K562 (cell line): ENCODE results near the gene GLTPD2. TPM values are rescaled to one million over a fixed set of nuclear protein-coding genes. Genes with fewer than 3 reads are reported as not detected.

ENCODE experiments used
- ARID1B ChIP-seq: fragments of 450-650 bp; IDR thresholded peaks from 2 replicates; pipeline ENCODE4 v1.6.1; 2016; ENCODE audit warnings: antibody characterized with exemption, mild to moderate bottlenecking, inconsistent platforms
- EHMT2 ChIP-seq: fragments of 450-650 bp; IDR thresholded peaks from 2 replicates; pipeline ENCODE4 v1.6.1; 2018; ENCODE audit warnings: antibody characterized with exemption
- ETS2 ChIP-seq: IDR thresholded peaks from 2 replicates; pipeline ENCODE4 v1.6.1; 2016; ENCODE audit warnings: borderline replicate concordance, missing genetic modification characterization, mild to moderate bottlenecking, moderate library complexity, missing compliant biosample characterization; ENCODE audit not compliant: poor library complexity, severe bottlenecking
- FOXA3 ChIP-seq, 2 experiments: fragments of 450-650 bp in 1 of 2; sonication (generic) in 1 of 2; formaldehyde crosslinking; IDR thresholded peaks in 1 of 2; conservative IDR thresholded peaks in 1 of 2; 2 replicates each; pipeline versions ENCODE4 v1.4.0 to v1.8.0; 2020 to 2022; ENCODE audit warnings: mild to moderate bottlenecking in 2 of 2, missing genetic modification reagents in 1 of 2
- KDM1A ChIP-seq, 2 experiments: fragments of 450-650 bp; IDR thresholded peaks; 2 replicates each; pipeline ENCODE4 v1.6.1; 2016; ENCODE audit warnings: mild to moderate bottlenecking in 2 of 2
- MEIS2 ChIP-seq: fragments of 450-650 bp; IDR thresholded peaks from 2 replicates; pipeline ENCODE4 v1.6.1; 2014; ENCODE audit warnings: mild to moderate bottlenecking; ENCODE audit not compliant: partially characterized antibody
- MTA3 ChIP-seq: fragments of 450-650 bp; formaldehyde crosslinking; IDR thresholded peaks from 2 replicates; pipeline ENCODE4 v1.6.1; 2017; ENCODE audit warnings: mild to moderate bottlenecking, borderline replicate concordance
- NFIX ChIP-seq: fragments of 250-450 bp; sonication (Bioruptor Pico); IDR thresholded peaks from 2 replicates; pipeline ENCODE4 v1.4.0; 2020; ENCODE audit warnings: low read depth, mild to moderate bottlenecking, moderate library complexity
- PML ChIP-seq: IDR thresholded peaks from 2 replicates; pipeline ENCODE4 v1.6.1; 2012; ENCODE audit warnings: low read length, inconsistent platforms
- POLR2AphosphoS5 ChIP-seq: IDR thresholded peaks from 2 replicates; pipeline ENCODE4 v1.6.1; 2011; ENCODE audit warnings: mild to moderate bottlenecking, low read depth, low read length, moderate library complexity; ENCODE audit not compliant: control insufficient read depth, insufficient read depth
- PYGO2 ChIP-seq: fragments of 450-650 bp; IDR thresholded peaks from 2 replicates; pipeline ENCODE4 v1.6.1; 2016; ENCODE audit warnings: mild to moderate bottlenecking, missing genetic modification characterization, moderate library complexity, missing compliant biosample characterization
- SMAD1 ChIP-seq: fragments of 150-350 bp; IDR thresholded peaks from 2 replicates; pipeline ENCODE4 v1.6.1; 2014; ENCODE audit warnings: low read length, low read depth; ENCODE audit not compliant: partially characterized antibody
- TCF7 ChIP-seq: sonication (generic); IDR thresholded peaks from 2 replicates; pipeline ENCODE4 v1.6.1; 2016; ENCODE audit warnings: antibody characterized with exemption, borderline replicate concordance
- TCFL5 ChIP-seq: fragments of 250-450 bp; sonication (Bioruptor Pico); conservative IDR thresholded peaks from 2 replicates; pipeline ENCODE4 v1.6.1; 2021; ENCODE audit warnings: mild to moderate bottlenecking, moderate library complexity, matching md5 sums
- TRIM24 ChIP-seq, 2 experiments: fragments of 450-650 bp; IDR thresholded peaks; 2 replicates each; pipeline ENCODE4 v1.6.1; 2016
- ZC3H8 ChIP-seq: fragments of 450-650 bp; IDR thresholded peaks from 2 replicates; pipeline ENCODE4 v1.6.1; 2017
- ZNF175 ChIP-seq: fragments of 200-800 bp; sonication (Bioruptor generic); IDR thresholded peaks from 2 replicates; pipeline ENCODE4 v1.6.1; 2016; ENCODE audit warnings: low read depth, mild to moderate bottlenecking, missing genetic modification characterization, missing compliant biosample characterization
- polyA plus RNA-seq, 8 experiments: library from polyadenylated mRNA; depleted of rRNA in 4 of 8; stranded (reverse) in 5 of 8; unstranded in 3 of 8; fragments of >200 nt; fragmentation: Nextera tagmentation in 2 of 8; fragmentation: Illumina TruSeq in 1 of 8; extraction: Ambion mirVana in 2 of 8; extraction: Trizol in 1 of 8; gene quantifications; 2 replicates each; pipeline versions ENCODE4 v1.2.1 to v1.2.3, GENCODE V29; 2011 to 2014; ENCODE audit warnings: inconsistent platforms in 1 of 8, missing spikeins in 1 of 8
- total RNA-seq, 7 experiments: library from RNA; depleted of rRNA in 6 of 7; stranded (reverse); fragments of >200 nt in 6 of 7; fragmentation: Illumina TruSeq in 2 of 7; extraction: Trizol in 2 of 7; gene quantifications; 2 replicates each; pipeline versions ENCODE4 v1.2.1 to v1.2.3, GENCODE V29; 2011 to 2021; ENCODE audit warnings: low replicate concordance in 1 of 7
- TF ChIP-seq, protein P1 (sequence below): fragments of 150-350 bp; IDR thresholded peaks from 2 replicates; pipeline ENCODE4 v1.6.1; 2014; ENCODE audit warnings: low read depth, mild to moderate bottlenecking, low read length, borderline replicate concordance
- TF ChIP-seq, protein P2 (sequence below): fragments of 250-450 bp; sonication (Bioruptor Pico); IDR thresholded peaks from 2 replicates; pipeline ENCODE4 v1.4.0; 2020; ENCODE audit warnings: mild to moderate bottlenecking, moderate library complexity

Gene GLTPD2
- total and polyA plus RNA-seq, 9 of the 15 experiments (the other 6 are each of a cell fraction or from before 2014, with no cell fraction given): not detected

DNA sequence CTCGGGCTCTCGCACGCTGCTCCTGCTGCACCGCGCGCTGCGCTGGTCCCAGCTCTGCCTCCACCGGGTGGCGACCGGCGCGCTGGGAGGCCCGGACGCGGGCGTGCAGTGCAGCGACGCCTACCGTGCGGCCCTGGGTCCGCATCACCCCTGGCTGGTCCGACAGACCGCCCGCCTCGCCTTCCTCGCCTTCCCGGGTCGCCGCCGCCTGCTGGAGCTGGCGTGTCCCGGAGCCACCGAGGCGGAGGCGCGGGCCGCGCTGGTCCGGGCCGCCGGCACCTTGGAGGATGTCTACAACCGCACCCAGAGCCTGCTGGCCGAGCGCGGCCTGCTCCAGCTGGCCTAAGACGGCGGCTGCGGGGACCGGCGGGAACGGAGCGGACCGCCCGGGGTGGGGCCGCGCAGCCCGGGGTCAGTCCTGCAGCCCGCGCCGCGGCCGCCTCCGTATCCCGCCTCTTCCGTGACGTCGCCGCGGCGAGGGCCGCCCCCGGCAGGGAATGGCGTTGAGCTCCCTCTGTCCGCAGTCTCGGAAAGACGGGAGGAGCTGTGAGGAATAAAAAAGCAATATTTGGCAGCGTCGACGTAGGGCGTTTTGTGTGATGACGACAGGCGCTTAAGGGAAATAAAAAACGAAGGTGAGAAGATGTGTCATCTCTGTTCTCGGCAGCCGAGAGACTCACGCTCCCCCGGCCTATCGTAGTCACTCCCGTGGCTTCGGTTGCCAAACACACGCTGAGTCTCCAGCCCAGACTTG, 1.4 kb downstream of the GLTPD2 start (continued):
- no peak for TF ChIP-seq POLR2AphosphoS5
- TF ChIP-seq, protein P1, sequence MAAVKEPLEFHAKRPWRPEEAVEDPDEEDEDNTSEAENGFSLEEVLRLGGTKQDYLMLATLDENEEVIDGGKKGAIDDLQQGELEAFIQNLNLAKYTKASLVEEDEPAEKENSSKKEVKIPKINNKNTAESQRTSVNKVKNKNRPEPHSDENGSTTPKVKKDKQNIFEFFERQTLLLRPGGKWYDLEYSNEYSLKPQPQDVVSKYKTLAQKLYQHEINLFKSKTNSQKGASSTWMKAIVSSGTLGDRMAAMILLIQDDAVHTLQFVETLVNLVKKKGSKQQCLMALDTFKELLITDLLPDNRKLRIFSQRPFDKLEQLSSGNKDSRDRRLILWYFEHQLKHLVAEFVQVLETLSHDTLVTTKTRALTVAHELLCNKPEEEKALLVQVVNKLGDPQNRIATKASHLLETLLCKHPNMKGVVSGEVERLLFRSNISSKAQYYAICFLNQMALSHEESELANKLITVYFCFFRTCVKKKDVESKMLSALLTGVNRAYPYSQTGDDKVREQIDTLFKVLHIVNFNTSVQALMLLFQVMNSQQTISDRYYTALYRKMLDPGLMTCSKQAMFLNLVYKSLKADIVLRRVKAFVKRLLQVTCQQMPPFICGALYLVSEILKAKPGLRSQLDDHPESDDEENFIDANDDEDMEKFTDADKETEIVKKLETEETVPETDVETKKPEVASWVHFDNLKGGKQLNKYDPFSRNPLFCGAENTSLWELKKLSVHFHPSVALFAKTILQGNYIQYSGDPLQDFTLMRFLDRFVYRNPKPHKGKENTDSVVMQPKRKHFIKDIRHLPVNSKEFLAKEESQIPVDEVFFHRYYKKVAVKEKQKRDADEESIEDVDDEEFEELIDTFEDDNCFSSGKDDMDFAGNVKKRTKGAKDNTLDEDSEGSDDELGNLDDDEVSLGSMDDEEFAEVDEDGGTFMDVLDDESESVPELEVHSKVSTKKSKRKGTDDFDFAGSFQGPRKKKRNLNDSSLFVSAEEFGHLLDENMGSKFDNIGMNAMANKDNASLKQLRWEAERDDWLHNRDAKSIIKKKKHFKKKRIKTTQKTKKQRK: no peak
- TF ChIP-seq MTA3: peak; percentile 90; the same call in 1 of the 2 replicates
- no peak for TF ChIP-seq TRIM24 (IDR thresholded peaks at IDR 0.05)
- TF ChIP-seq MEIS2: no peak
- no peak for TF ChIP-seq NFIX (CRISPR knock-in tag)
- no peak for TF ChIP-seq PYGO2 (tag)
- TF ChIP-seq PML: no peak; the same call in 1 of the 2 replicates
- TF ChIP-seq SMAD1: no peak
- TF ChIP-seq KDM1A (IDR thresholded peaks at IDR 0.05): no peak
- no peak for TF ChIP-seq ETS2 (tag)
- TF ChIP-seq ZC3H8: no peak
- TF ChIP-seq ZNF175 (CRISPR knock-in tag): 0 out of 2 replicates have a peak, but pooled peaks have one; percentile 43
- TF ChIP-seq, protein P2, sequence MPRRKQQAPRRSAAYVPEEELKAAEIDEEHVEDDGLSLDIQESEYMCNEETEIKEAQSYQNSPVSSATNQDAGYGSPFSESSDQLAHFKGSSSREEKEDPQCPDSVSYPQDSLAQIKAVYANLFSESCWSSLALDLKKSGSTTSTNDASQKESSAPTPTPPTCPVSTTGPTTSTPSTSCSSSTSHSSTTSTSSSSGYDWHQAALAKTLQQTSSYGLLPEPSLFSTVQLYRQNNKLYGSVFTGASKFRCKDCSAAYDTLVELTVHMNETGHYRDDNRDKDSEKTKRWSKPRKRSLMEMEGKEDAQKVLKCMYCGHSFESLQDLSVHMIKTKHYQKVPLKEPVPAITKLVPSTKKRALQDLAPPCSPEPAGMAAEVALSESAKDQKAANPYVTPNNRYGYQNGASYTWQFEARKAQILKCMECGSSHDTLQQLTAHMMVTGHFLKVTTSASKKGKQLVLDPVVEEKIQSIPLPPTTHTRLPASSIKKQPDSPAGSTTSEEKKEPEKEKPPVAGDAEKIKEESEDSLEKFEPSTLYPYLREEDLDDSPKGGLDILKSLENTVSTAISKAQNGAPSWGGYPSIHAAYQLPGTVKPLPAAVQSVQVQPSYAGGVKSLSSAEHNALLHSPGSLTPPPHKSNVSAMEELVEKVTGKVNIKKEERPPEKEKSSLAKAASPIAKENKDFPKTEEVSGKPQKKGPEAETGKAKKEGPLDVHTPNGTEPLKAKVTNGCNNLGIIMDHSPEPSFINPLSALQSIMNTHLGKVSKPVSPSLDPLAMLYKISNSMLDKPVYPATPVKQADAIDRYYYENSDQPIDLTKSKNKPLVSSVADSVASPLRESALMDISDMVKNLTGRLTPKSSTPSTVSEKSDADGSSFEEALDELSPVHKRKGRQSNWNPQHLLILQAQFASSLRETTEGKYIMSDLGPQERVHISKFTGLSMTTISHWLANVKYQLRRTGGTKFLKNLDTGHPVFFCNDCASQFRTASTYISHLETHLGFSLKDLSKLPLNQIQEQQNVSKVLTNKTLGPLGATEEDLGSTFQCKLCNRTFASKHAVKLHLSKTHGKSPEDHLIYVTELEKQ: no peak
- no peak for TF ChIP-seq TCFL5
- no peak for TF ChIP-seq ARID1B
- TF ChIP-seq TCF7: 0 out of 2 replicates have a peak, but pooled peaks have one; percentile 43
- no peak for TF ChIP-seq EHMT2
- peak in 1 of 2 experiments; percentile 57; a peak in 1 of 4 replicates for TF ChIP-seq FOXA3 (CRISPR knock-in tag; conservative IDR thresholded peaks at IDR 0.05 in 1 of 2, IDR thresholded peaks at IDR 0.05 in 1 of 2)
